HG03103 (cell line): ENCODE data around the gene LRPAP1.
"Not testable (repeated sequence)": the region's sequence is repeated elsewhere in the genome, so short reads cannot be mapped to it uniquely, and the experiment has no call there.

Experiments
- ATAC-seq: cut with Tn5 transposase; IDR thresholded peaks from one replicate; pipeline ENCODE4 v1.9.1; 2021; ENCODE audit warnings: low read depth; ENCODE audit not compliant: unreplicated experiment

LRPAP1 gene

GRCh38 chr4:3464911-3465697 is 67.1 kb downstream of the LRPAP1 start:
- no peak for ATAC-seq

DNA sequence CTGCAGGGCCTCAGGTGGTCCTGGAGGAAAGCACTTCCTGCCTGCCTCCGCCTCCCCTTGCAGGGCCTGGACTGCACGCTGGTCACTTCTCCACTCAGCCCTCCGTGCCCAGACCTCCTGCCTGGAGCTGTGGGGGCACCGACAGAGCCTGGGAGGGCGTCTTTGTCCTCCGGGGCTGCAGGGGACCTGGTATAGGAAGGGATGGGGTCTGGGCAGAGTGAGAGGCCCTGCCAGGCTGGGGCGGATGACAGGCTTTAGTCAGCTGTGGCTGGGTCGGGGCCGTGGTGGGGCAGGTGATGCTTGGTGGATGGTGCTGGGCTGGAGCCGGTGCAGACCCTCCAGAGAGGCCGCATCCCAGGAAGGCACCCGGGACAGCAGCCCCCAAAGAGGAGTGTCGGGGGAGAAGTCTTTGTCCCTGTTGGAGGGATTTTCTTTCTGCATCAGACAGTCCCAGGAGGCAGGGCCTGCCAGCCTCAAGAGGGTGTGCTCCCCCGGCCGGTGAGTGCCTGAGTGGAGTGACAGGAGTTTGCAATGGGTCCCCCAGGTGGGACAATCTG is 67.8 kb downstream of the LRPAP1 start:
- no peak for ATAC-seq

DNA sequence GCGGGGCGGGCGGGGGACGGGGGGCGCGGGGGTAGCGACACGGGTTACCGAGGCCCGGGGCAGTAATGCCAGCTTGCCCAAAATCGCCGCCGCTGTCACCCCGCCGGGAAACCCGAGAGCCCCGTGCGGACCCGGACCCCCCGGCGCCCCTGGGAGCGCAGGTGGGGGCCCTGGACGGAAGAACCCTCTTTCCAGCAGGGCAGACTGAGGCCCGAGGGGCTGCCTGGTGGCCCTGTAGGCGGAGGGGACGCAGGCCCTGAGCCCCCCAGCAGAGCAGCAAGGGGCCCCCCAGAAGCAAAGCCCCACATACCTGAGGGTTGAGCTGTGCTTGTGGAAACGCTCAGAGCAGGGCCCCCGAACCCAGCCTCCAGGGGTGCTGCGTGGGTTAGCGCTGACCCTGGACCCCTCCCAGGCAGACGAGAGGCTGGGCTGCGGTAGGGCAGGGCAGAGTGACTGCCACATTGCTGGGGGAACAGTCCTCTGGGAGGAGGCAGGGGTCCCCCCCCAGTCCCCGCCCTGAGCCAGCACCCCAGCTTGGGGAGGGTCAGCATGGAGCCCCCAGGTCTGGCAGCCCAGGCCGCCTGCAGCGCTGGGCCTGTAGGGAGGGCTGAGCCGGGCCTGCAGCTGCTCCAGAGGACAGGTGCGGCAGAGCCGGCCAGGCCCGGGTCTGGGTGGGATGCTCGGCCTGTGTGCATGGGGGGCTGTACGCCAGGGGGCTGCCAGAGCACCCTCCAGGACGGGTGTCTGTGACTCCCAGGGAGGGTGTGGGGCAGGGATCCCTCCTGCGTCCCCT is 68.5 kb downstream of the LRPAP1 start:
- ATAC-seq = no peak

DNA sequence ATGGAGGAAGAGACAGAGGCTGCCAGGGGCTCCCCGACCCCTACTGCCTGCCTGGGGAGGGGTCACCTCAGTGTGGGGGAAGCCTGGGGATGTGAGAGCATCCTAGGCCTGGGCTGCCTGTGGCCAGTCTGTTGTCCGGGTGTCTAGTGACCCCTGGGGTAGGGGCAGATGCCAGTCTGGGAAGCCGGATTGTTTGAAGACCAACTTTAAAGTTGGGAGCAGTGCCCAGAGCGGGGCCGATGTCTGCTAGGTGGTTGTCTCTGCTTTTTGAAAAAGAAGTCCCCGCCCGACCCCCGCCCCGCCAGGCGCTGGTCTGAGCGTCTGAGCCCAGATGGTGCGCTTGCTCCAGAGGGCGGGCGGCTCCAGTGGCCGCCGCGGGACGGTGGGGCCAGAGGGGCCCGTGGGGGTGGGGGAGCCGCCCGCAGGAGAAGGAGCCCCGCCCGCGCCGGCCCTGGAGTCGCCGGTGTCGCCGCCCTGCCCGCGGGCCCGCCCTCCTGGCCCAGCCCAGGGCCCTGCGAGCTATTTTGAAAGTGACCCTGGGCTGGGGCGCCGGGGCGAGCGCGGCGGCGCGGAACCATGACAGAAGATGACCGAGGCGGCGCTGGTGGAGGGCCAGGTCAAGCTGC is 69.3 kb downstream of the LRPAP1 start, which contains the start of gene DOK7:
Gene DOK7, plus strand, starts transcription at position 517 of the 626 bp plus-strand sequence. Its CDS starts 70 bp downstream, at position 587.
- no peak for ATAC-seq

- ATAC-seq = no peak
Observed at GRCh38 chr4:3462321-3462789, 69.9 kb downstream of the LRPAP1 start.

GRCh38 chr4:3461515-3462291 is 70.5 kb downstream of the LRPAP1 start:
- ATAC-seq = no peak

GRCh38 chr4:3460926-3461325 is 71.3 kb downstream of the LRPAP1 start:
- ATAC-seq = no peak

DNA sequence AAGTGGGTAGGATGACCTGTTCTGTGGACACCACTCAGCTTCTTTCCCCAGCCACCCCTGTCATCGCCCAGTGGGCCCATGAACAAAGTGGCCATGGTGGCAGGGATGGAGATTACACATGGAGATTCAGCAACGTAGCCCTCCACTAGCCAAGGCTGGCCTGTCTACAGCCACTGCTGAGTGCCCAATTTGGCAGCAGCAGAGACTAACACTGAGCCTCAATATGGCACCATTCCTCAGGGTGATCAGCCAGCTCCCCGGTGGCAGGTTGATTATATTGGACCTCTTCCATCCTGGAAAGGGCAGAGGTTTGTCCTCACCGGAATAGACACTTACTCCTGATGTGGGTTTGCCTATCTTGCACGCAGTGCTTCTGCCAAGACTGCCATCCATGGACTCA is 73.1 kb downstream of the LRPAP1 start:
- ATAC-seq = not testable (repeated sequence)

GRCh38 chr4:3458371-3458770 is 73.9 kb downstream of the LRPAP1 start:
- ATAC-seq = no peak

DNA sequence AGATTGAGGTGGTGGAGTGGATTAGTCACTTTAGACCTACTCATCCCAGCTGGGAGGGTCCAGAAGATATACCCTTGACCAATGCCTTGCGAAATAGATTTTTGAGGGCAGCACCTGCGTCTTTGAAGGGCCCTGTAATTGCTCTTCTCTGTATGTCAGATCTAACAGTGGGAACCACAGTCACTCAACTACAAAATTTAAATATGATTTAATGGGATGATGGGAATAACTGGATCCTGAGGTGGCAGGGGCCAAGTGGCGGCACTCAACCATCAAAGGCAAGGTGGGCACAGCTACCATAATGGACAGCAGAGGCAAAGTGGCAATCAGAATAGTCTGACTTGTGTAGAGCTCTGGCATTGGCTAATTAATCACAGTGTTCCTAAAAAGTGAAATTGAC is 76.6 kb downstream of the LRPAP1 start:
- ATAC-seq = not testable (repeated sequence)
